Panc1 (cell line): ENCODE data around the gene TMEM14B. TPM values are rescaled to one million over a fixed set of nuclear protein-coding genes. Genes with fewer than 3 reads are reported as not detected.

Experiments
- ATAC-seq: fragments of 200-7000 bp; cut with Tn5 transposase; 2 replicates; pipeline ENCODE4 v1.9.1; 2020; ENCODE audit warnings: mild to moderate bottlenecking, moderate library complexity
- BruUV-seq: library from RNA; stranded (reverse); fragments of 400-500 nt; replicated peaks from 2 replicates; lab custom pipeline; 2021; lab: Mats Ljungman, UMichigan
- CTCF ChIA-PET: fragments of 300-600 bp; sonication (Branson Sonifier 250); formaldehyde crosslinking; loops from one replicate; lab custom pipeline; 2022; ENCODE audit warnings: antibody characterized with exemption; lab: Charles Lee
- POLR2A ChIA-PET: fragments of 300-600 bp; sonication (Branson Sonifier 250); formaldehyde crosslinking; loops from one replicate; lab custom pipeline; 2022; ENCODE audit warnings: antibody characterized with exemption; lab: Charles Lee
- DNase-seq: peaks from one replicate; pipeline ENCODE4 v3.0.0-alpha.2; 2010; ENCODE audit warnings: low read depth, low spot score
- H3K27ac ChIP-seq: 2 replicates; pipeline ENCODE4 v1.5.1; 2011; ENCODE audit warnings: mild to moderate bottlenecking, low read length, inconsistent platforms
- H3K27me3 ChIP-seq: fragments of 200-500 bp; sonication (Bioruptor generic); 2 replicates; pipeline ENCODE4 v1.6.0; 2014; ENCODE audit warnings: low read length, inconsistent platforms; ENCODE audit not compliant: control insufficient read depth, insufficient read depth
- H3K36me3 ChIP-seq: fragments of 200-500 bp; sonication (Bioruptor generic); 2 replicates; pipeline ENCODE4 v1.5.1; 2014; ENCODE audit warnings: inconsistent platforms, mild to moderate bottlenecking, low read length, moderate library complexity; ENCODE audit not compliant: control insufficient read depth, insufficient read depth
- H3K4me1 ChIP-seq: 2 replicates; pipeline ENCODE4 v1.5.1; 2011; ENCODE audit warnings: inconsistent platforms, mild to moderate bottlenecking, low read length, moderate library complexity; ENCODE audit not compliant: control insufficient read depth, insufficient read depth
- H3K4me3 ChIP-seq, 2 experiments: 2 replicates each; pipeline ENCODE4 v1.5.1; 2011 to 2012; ENCODE audit warnings: low read depth in 2 of 2, low read length in 2 of 2, mild to moderate bottlenecking in 2 of 2, inconsistent platforms in 1 of 2, moderate library complexity in 1 of 2
- H3K9me3 ChIP-seq: fragments of 200-500 bp; sonication (Bioruptor generic); 2 replicates; pipeline ENCODE4 v1.5.1; 2014; ENCODE audit warnings: low read depth, mild to moderate bottlenecking, inconsistent platforms, low read length, moderate library complexity; ENCODE audit not compliant: control insufficient read depth, insufficient read depth
- POLR2AphosphoS5 ChIP-seq: IDR thresholded peaks from 2 replicates; pipeline ENCODE4 v1.6.1; 2012; ENCODE audit warnings: mild to moderate bottlenecking, low read depth, low read length, moderate library complexity
- SIN3A ChIP-seq: IDR thresholded peaks from 2 replicates; pipeline ENCODE4 v1.6.1; 2012; ENCODE audit warnings: low read depth, mild to moderate bottlenecking, low read length, moderate library complexity, borderline replicate concordance; ENCODE audit not compliant: insufficient read depth
- TCF7L2 ChIP-seq: IDR thresholded peaks from 2 replicates; pipeline ENCODE4 v1.6.1; 2011; ENCODE audit warnings: mild to moderate bottlenecking, low read depth, low read length, inconsistent platforms
- in situ Hi-C: cut with HindIII; loops from 2 replicates; pipeline ENCODE4 v1.10.0; 2016; ENCODE audit warnings: low sequenced_read_pairs, low pct_unique_long_range_greater_than_20kb
- intact Hi-C: fragments of 100-400 bp; cut with micrococcal nuclease; formaldehyde crosslinking; loops from one replicate; pipeline ENCODE4 v1.10.0; 2022; ENCODE audit not compliant: unreplicated experiment
- total RNA-seq: library from RNA; stranded (reverse); gene quantifications from one replicate; pipeline ENCODE4 v1.2.1, GENCODE V29; 2021; ENCODE audit not compliant: unreplicated experiment
- TF ChIP-seq, protein P1 (sequence below), 2 experiments: IDR thresholded peaks; 2 replicates each; pipeline ENCODE4 v1.6.1; 2011 to 2012; ENCODE audit warnings: low read depth in 2 of 2, control low read depth in 1 of 2, low read length in 1 of 2, mild to moderate bottlenecking in 1 of 2, moderate library complexity in 1 of 2; ENCODE audit not compliant: insufficient read depth in 1 of 2
- TF ChIP-seq, protein P2 (sequence below): fragments of 450-650 bp; IDR thresholded peaks from 2 replicates; pipeline ENCODE4 v1.5.1; 2017; ENCODE audit warnings: mild to moderate bottlenecking

Gene TMEM14B
- total RNA-seq, 1 experiment from 2014 or later, result 180 TPM

DNA sequence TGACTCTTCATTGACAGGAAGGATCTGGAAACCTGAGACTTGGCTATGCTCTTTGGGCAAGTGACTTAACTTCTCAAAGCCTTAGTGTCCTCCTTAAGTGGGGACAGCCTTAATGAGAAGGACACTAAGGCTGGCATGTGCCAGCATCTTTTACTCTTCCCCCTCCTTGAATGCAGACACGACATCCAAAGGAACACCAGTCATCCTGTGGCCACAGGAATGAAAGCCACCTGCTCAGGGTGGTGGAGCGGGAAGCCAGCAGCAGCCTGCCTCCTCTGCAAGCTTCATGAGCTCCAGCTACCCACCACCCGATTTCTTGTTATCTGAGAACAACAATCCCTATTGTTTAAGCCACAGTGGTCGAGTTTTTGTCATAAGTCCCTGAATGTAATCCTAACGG, 44.5 kb downstream of the TMEM14B start:
- H3K27ac ChIP-seq, result no peak overlapping the region
- no peak overlapping the region for H3K4me3 ChIP-seq
- no peaks in the 10 kb centered on the region for H3K27me3 ChIP-seq
- intact Hi-C loops (loop anchor here (10.0 kb wide), 1 partner anchor 77 kb away; no protein-coding TSS in a partner anchor), in situ Hi-C loops (no loop called here)
- no peak for ATAC-seq
- no peaks in the 10 kb centered on the region for H3K36me3 ChIP-seq
- no peaks in the 10 kb centered on the region for H3K9me3 ChIP-seq
- TF ChIP-seq POLR2AphosphoS5 (no peak), SIN3A (no peak)
- TF ChIP-seq, protein P1, sequence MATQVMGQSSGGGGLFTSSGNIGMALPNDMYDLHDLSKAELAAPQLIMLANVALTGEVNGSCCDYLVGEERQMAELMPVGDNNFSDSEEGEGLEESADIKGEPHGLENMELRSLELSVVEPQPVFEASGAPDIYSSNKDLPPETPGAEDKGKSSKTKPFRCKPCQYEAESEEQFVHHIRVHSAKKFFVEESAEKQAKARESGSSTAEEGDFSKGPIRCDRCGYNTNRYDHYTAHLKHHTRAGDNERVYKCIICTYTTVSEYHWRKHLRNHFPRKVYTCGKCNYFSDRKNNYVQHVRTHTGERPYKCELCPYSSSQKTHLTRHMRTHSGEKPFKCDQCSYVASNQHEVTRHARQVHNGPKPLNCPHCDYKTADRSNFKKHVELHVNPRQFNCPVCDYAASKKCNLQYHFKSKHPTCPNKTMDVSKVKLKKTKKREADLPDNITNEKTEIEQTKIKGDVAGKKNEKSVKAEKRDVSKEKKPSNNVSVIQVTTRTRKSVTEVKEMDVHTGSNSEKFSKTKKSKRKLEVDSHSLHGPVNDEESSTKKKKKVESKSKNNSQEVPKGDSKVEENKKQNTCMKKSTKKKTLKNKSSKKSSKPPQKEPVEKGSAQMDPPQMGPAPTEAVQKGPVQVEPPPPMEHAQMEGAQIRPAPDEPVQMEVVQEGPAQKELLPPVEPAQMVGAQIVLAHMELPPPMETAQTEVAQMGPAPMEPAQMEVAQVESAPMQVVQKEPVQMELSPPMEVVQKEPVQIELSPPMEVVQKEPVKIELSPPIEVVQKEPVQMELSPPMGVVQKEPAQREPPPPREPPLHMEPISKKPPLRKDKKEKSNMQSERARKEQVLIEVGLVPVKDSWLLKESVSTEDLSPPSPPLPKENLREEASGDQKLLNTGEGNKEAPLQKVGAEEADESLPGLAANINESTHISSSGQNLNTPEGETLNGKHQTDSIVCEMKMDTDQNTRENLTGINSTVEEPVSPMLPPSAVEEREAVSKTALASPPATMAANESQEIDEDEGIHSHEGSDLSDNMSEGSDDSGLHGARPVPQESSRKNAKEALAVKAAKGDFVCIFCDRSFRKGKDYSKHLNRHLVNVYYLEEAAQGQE (IDR thresholded peaks at IDR 0.05; ENCODE audit: insufficient read depth in 1 of 2, low read depth in 2 of 2, low read length in 1 of 2), result no peak
- peaks cover 8% of the 10 kb centered on the region; the same call in 1 of the 2 replicates for H3K4me1 ChIP-seq
- BruUV-seq, result no TSS peak
- CTCF ChIA-PET, result no interaction called here
- POLR2A ChIA-PET, result no interaction called here
- DNase-seq, result no peak

DNA sequence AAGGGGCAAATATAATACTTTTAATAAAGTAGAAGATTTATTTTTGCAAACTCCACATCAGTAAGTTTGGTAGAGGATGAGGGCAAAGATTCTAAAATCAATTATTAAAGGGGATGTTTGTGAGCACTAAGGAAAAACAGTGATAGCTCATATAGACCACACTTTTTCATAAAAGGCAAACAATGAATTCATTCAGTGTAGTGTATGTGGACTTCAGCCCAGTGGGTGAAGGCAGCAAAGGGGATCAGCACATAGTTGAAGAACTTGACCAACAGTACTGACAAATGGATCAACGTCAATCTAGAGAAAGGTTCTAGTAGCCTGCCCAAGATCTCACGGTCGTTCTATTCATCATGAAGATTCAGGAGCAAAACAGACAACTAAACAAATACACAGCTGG, 45.4 kb downstream of the TMEM14B start:
- H3K9me3 ChIP-seq, result no peaks in the 10 kb centered on the region
- H3K4me1 ChIP-seq, result peaks cover 8% of the 10 kb centered on the region; the same call in 1 of the 2 replicates
- ATAC-seq (no peak), DNase-seq (no peak)
- H3K27ac ChIP-seq, result no peak overlapping the region
- H3K36me3 ChIP-seq, result no peaks in the 10 kb centered on the region
- CTCF ChIA-PET, result interaction anchor here (0.7 kb wide), 1 partner anchor 783 kb away, joined by 4 read pairs; no protein-coding TSS in a partner anchor
- BruUV-seq, result no TSS peak
- H3K27me3 ChIP-seq, result no peaks in the 10 kb centered on the region
- TF ChIP-seq SIN3A (no peak), TCF7L2 (no peak), POLR2AphosphoS5 (no peak)
- TF ChIP-seq, protein P1 (IDR thresholded peaks at IDR 0.05; ENCODE audit: insufficient read depth in 1 of 2, low read depth in 2 of 2, low read length in 1 of 2), result no peak
- TF ChIP-seq, protein P2, sequence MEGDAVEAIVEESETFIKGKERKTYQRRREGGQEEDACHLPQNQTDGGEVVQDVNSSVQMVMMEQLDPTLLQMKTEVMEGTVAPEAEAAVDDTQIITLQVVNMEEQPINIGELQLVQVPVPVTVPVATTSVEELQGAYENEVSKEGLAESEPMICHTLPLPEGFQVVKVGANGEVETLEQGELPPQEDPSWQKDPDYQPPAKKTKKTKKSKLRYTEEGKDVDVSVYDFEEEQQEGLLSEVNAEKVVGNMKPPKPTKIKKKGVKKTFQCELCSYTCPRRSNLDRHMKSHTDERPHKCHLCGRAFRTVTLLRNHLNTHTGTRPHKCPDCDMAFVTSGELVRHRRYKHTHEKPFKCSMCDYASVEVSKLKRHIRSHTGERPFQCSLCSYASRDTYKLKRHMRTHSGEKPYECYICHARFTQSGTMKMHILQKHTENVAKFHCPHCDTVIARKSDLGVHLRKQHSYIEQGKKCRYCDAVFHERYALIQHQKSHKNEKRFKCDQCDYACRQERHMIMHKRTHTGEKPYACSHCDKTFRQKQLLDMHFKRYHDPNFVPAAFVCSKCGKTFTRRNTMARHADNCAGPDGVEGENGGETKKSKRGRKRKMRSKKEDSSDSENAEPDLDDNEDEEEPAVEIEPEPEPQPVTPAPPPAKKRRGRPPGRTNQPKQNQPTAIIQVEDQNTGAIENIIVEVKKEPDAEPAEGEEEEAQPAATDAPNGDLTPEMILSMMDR, result no peak
- in situ Hi-C loops (no loop called here), intact Hi-C loops (loop anchor here (10.0 kb wide), 1 partner anchor 78 kb away; no protein-coding TSS in a partner anchor)
- H3K4me3 ChIP-seq, result no peak overlapping the region
- POLR2A ChIA-PET, result interaction anchor here (0.5 kb wide), 1 partner anchor 380 kb away, joined by 5 read pairs; no protein-coding TSS in a partner anchor
